GM21717 (cell line): Measurements from ENCODE around the gene GPC5.

Source experiments
- ATAC-seq: cut with Tn5 transposase; IDR thresholded peaks from one replicate; pipeline ENCODE4 v1.9.1; 2021; ENCODE audit warnings: mild to moderate bottlenecking, moderate library complexity; ENCODE audit not compliant: unreplicated experiment

GPC5 gene

DNA sequence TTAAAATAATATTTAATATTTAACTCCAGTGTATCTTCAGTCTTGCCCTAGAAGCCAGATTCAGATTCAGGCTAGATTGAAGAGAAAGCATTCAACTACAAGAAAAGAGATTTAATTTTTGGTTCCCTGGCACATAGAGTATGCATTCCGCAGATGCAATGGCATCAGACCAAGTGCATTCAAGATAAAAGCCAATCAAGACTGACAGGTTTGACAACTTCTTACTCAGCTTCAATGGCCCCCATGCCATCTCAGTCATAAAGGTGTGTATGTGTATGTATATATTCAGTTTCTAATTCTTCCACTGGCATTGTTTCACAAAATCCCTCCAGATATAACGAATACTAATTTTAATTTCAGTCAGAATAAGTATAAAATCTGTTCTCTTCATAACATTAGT is 1177.4 kb downstream of the GPC5 start:
- ATAC-seq: no peak

DNA sequence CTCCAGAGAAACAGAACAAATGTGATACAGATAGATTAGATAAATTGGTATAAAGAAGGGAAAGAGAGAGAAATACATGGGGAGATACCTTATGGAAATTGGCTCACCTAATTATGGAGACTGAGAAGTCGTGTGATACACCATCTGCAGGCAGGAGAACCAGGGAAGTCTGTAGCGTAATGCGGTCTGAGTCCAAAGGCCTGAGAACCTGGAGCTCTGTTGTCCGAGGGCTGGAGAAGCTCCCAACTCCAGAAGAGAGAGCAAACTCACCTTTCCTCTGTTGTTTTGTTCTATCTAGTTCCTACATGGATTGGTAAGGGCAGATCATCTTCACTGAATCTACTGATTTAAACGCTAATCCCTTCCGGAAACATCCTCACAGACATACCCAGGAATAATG is 1179.9 kb downstream of the GPC5 start:
- ATAC-seq: no peak

DNA sequence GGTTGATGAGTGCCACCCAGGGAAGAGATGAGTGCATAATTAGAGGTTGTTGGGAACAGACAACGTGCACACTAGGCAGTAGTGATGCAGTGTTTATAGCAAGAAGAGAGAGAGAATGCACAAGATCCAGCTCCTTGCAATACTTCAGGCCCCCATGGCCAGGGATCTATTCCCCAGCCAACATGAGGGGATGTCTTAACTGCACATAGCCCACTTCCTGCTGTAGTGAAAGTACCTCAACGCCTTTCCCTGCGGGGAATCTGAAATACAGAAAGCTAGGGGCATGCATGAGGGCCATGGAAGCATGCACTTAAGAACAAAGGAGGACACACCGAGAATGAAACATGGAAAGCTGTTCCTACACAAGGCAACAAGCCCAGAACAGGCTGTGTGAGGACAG is 1191.5 kb downstream of the GPC5 start:
- ATAC-seq: no peak

DNA sequence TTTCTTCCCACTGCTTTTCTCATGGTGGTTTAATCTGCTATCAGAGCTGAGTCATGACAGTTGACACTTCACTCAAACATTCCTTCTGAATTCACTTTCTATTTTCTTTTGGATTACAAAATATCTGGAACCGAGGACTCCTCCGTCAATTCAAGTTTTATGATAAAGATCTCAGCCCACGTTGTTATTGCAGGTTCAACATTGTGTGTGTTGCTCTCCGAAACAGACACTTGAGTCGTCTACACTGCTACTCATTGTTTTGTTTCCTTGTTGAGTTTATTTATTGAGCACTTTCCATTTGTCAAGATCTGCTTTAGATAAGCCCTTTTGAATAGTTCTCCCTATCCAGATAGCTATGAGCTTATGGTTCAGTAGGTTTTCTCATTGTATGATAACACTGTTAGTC is 1192.1 kb downstream of the GPC5 start:
- no peak for ATAC-seq

DNA sequence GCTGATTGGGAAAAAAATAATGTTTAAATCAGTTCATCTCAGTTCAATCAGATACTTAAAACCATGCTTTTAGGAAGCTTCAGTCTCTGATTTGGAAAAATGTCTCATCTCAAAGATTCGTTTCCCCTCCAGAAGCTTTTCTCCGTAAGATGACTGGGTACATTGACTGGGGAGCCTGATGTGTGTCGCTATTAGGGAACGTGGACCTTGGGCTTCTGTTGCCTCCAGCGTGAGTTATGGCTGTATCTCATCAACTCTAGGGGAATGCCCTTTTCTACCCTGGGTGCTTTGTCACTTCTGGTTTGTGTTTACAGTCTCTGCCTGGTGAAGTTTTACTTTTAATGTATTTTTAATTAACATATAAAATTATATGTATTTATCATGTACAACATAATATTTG is 1192.7 kb downstream of the GPC5 start:
- no peak for ATAC-seq

DNA sequence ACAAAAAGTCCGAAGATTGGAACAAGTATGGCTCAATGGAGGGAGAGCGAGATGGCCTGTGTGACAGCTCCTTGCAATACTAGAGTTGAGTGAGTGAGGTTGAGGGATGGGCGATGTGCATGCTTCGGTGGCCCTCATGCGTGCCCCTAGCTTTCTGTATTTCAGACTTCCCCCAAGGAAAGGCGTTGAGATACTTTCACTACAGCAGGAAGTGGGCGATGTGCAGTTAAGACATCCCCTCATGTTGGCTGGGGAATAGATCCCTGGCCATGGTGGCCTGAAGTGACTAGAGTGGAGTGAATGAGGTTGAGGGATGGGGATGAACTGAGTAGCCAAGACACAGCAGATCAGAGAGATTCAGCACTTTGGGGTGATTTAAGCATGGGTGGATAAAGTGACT is 1194.3 kb downstream of the GPC5 start:
- no peak for ATAC-seq

DNA sequence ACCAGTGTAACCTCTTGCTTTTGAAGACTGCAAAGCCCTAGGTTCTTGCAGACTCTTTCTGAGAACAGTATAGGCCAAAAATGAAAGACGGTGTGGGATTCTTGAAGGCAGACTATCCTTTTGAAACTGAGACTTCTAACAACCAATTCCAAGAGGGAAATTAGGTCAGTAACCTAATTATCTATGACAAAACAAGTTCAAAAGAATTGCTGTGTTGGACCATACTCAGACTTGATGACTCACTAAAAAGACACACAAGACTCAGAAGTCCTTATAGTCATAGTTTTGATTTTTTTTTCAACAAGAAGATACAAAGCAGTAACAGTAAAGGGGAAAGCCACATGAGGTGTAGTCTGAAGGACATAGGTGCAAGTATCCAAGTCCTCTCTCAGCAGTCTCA is 1204.1 kb downstream of the GPC5 start:
- no peak for ATAC-seq

DNA sequence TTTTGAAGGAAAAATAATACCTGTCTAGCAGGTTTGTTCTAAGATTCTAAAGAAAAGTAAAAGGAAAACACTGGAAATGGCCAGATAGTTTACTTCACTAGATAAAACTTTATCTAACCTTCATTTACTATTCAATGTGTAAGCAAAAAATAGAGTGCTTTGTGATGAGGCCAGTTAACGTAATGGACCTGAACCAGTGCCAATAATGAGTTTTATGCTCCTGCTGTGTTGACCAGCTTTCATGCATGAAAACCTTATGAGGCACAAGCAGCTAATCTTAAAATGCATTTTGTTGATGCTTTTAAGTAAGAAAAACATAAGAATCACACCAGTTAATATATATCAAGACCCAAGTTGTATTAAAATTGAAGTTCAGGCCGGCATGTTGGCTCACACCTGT is 1211.0 kb downstream of the GPC5 start:
- ATAC-seq: no peak

DNA sequence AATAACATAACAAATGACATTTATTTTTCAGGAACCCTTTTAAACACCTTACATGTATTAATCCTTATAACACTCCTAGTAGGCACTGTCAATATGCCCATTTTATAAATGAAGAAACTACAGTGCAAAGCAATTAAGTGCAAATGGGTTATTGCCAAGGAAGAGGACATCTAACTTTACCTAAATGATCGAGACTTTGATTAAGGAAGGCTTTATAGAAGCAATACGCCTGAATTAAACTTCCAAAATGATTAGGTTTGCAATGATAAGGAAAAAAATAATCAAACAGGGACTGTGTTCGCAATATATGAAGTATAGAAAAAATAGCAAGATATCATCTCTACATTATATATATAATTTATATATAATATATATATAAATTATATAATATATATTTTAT is 1214.5 kb downstream of the GPC5 start:
- no peak for ATAC-seq

DNA sequence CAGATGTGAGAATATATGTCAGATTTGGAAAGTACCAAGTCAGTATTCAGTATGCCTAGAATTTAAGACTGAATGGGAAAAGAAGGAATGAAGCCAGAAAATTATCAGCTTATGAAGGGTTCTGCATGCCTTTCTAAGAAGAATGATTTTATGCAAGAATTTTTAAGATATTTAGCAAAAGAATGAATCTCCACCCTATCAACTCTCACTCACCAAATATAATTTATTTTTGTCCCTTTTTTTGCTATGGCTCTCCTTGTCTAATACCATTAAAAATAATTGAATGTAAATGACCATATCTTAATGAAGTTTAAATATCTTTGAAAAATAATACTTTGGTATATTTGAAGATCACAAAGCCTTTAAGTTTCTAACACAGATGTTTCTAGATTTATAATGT is 1215.5 kb downstream of the GPC5 start:
- ATAC-seq: no peak

DNA sequence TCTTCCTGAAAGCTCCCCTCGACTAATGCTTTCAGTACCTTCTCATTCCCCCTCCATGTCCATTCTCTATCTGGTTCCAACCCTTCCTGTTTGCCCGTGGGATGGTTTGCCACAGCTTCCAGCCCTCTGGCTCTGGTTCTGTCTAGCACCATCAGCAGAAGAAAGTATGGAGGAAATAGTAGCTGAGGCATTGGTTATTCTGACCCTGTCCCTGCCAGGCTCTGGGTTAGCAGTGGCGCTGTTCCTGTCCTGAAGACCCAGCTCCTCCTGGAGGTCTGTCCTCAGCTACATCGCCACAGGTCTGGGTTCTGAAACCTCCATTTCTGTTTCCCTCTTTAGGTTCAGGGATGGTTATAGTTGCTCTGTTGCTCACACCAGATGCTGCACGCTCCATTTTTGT is 1223.6 kb downstream of the GPC5 start:
- no peak for ATAC-seq

DNA sequence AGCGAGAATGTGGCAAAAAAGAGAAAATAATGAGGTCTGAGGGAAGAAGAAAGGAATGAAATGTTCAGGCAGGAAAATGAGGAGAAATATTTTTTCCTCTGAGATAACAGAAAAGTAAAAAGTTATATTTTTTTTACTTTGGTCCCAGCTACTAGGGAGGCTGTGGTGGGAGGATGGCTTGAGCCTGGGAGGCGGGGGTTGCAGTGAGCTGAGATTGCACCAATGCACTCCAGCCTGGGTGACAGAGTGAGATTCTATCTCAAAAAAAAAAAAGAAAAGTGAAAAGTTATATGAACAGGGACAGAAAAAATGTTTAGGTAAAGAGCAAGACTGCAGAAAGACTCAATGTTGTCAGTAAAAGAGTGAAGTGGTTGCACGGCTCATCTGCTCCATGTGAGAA is 1224.5 kb downstream of the GPC5 start:
- ATAC-seq: no peak

DNA sequence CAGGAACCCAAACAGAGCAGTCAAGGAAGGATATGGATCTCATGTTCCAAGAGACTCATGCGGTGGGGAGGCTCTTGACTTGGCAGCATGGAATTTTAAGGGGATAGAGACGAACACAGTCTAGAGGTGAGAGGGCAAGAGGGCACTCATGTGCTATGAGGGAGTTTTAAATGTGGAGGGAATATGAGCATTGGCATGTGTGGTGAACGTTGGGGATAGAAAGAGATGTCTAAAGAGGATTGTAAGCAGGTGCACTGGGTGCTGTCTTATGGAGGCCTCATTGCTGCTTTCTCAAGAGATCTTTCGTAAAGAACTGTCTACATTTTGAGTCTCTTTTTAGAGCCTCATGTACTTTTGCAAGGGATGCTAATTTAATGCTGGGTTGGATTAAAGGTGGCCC is 1227.9 kb downstream of the GPC5 start:
- no peak for ATAC-seq

DNA sequence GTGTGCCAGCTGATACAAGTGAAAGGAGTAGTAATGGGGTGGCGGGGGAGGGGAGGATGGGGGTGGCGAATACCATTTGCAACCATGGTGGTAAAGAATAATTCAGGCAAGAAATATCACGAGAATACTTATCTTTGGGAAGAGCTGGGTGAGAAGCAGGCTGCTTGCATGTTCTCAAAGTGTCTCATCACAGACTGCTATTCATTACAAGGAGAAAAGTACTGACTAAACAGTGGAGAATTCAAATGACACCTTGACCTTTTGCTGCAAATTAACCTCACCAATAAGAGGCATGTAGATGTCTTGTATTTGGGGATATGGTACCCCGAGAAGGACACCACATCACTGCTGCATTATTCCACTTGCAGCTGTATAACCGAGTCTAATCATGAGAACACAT is 1242.5 kb downstream of the GPC5 start:
- no peak for ATAC-seq

DNA sequence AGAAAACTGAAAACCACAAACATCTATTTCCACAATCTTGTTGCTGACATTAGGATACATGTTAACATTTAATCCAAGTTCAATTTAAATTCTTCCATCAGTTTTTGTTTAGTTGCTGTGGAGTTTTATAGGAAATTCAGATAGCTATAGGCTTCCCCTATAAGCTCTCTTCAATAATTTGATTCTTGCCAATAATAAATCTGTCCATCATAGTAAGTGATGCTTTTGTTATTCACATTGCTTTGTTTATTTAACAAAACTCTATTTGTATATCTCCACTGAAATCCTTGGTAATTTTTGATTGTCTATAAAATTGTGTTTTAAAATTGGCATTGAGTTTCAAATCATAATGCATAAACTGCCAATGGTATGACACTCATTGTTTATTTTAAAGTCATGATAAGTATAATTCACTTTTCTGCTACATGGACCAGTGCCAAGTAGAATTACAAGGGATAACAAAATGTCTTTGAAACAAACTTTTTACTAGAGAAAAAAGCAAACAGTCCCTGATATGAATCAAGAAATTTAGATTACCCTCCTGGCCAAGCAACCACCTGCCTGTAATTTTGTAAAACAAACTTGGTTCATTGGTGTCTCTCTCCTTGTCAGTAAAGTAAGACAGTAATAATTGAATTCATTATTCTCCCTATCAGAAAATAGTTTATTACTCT is 1250.9 kb downstream of the GPC5 start:
- ATAC-seq: no peak

DNA sequence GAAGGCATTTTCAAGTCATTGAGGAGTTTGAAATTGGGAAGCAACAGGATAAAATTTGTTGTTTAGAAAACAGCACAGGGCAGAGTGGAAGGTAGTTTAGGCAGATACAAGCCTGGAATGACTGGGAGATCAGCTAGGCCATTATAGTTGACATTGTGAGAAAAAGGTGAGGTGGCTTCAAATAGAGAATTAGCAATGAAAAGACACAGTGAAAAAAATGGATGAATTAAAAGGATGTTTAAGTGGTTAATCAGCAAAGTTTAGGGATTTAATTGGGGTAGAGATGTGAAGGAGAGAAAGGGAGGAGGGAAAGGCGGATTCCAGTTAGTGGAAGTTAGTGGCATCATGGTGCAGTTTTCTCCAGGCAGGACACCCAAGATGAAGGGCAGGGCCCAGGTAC is 1257.7 kb downstream of the GPC5 start:
- ATAC-seq: no peak

DNA sequence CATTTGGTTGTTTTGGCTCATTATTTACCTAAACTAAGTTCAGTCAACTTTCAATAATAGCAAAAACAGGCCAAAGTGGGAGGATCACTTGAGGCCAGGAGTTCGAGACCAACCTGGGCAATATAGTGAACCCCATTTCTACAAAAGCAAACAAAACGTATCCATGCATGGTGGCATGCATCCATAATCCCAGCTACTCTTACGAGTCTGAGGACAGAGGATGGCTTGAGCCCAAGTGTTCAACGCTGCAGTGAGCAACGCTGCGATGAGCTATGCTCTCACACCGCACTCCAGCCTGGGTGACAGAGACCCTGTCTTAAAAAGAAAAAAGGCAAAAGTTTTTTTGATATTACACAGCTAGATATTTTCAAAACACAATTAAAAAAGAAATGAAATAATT is 1258.2 kb downstream of the GPC5 start:
- no peak for ATAC-seq

DNA sequence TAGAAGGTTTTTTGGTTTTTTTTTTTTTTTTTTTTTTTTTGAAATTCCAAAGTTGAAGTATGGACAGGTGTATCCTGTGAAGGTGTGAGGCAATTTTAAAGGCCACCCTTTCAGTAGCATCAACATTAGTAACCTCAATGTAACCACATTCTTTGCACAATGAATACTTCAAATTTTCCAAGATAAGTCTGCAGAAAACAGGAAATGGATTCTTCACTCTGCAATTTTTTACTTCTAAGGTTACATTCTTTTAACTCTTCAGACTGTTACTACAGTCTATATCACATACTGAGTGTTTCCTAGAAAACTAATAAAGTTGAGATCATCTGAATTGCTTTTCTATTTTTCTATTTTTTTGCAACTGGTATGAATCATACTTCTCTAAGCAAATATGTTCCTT is 1259.1 kb downstream of the GPC5 start:
- ATAC-seq: no peak

DNA sequence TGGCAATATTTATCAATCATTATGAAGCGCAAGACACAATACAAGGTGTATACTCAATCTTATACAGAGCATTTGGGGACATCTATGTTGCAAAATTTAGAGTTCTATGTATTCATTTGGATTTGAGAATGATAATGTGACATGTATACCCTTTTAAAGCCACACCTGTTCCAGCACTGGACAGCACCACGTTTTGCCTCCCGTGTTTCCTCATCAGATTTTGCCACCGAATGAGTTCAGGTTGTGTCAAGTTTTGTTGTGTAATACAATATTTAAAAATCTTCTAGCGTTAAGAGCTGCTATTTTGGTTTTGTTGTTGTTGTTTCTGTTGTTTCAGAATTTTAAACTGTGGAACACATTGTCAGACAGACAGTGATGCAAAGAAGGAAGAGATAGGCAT is 1259.9 kb downstream of the GPC5 start:
- ATAC-seq: no peak

DNA sequence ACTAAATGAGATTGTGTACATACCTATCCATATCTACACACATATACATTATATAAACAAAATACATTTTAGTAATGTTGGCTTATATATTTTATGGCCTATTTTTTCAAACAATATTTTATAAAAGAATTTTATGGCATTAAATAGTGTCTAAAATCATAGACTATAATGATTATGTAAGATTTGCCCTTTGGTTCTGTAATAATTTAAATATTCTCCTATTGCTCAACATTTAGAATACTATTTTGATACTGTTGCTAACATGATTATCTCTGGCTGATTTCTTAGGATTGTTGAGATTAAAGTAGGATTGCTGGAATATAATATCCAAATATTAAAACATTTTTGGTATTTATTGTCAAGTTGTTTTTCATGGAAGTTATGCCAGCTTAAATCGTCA is 1263.0 kb downstream of the GPC5 start:
- ATAC-seq: no peak

DNA sequence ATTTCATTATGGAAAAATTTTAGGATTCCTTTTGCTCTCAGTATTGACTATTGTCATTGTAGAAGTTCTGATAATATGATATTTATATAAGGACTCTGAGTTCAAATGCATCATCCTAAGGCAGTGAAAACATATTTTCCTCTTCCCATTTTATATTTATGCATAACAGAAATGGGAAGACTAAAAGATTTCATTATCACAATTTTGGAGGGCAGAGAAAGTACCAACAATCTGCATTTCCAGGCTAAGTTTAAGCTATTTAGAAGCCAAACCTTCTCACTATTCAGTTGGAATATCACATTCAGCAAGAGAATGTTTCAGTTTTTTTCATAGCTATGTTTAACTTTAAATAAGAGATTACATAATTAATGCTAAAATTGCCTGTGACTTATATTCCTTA is 1269.7 kb downstream of the GPC5 start:
- ATAC-seq: no peak

DNA sequence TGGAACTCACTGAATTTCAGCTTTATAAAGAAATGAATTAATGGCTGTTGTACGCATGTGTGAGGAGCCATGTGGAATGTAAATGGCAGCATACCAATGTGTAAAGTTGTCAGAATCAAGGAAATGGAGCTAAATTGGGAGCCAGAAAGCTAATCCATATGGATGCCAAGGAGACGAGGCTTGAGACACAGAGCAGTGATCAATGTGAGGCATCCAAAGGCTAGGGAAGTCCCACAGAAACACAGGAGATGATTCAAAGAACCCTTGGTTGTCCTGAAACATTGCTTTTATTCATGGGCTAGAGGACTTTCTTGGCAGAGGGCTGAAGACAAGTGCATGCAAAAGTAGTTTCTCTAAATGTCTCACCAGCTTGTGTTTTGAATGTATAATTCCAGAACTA is 1271.7 kb downstream of the GPC5 start:
- no peak for ATAC-seq

DNA sequence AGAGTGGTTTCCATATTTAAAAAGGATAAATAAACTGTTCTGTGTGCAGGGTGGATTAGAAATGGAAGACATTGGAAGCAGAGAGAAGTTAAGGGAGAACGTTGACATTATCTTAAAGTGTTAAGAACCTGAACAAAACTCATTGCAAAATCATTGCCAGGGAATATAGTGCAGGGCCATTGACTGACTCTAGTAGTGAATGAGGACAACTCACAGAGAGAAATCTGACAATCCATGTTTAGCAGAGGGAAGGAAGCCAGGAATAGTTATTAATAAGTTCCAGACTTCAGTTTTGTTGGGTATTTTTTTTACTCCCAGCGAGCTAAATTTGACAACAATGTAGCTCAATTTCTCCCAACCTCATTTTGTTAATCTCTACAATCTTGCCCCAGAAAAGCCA is 1273.4 kb downstream of the GPC5 start:
- ATAC-seq: no peak

DNA sequence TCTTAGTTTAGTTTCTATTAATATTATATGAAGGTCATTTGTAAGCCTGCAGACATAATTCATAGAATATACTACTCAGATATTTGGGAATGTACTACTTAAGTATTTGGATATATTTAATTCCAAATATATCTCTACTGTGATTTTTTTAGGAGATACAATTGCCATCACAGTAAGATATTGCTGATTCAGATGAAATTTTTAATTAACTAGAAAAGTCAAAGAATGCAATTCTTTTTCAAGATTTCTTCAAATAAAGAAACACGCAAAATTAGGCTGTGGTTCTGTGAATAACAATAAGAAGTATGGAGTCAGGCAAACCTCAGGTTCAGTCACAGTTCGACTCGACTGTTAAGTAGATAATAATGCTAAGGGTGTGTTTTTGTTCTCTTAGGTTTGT is 1277.8 kb downstream of the GPC5 start:
- no peak for ATAC-seq
